ENCODE data around the gene RBL2. TPM values are rescaled to one million over a fixed set of nuclear protein-coding genes. Genes with fewer than 3 reads are reported as not detected.
"Not testable (repeated sequence)": the region's sequence is repeated elsewhere in the genome, so short reads cannot be mapped to it uniquely, and the experiment has no call there.

Gene RBL2
- 10 to 100 TPM in 11 of 12 donors, not detected in 1; 39.7 to 86.7 (median 51.2) TPM for polyA plus RNA-seq (ENCODE audit: insufficient read length in 12 of 12)
- long read RNA-seq, donor 1, partial matches to known transcripts, result 20 of 23 reads
- long read RNA-seq, donor 1, other reads (novel, unspliced or antisense), result 0 of 23 reads
- long read RNA-seq, donor 2, full-length matches to known transcripts, result 6 of 38 reads
- long read RNA-seq, donor 2, partial matches to known transcripts, result 0 of 38 reads
- long read RNA-seq, donor 2, other reads (novel, unspliced or antisense), result 32 of 38 reads
- long read RNA-seq, donor 3, result 0 reads
- long read RNA-seq, donor 4, full-length matches to known transcripts, result 1 of 1 reads
- long read RNA-seq, donor 4, partial matches to known transcripts, result 0 of 1 reads
- long read RNA-seq, donor 4, other reads (novel, unspliced or antisense), result 0 of 1 reads
- long read RNA-seq, donor 5, full-length matches to known transcripts, result 5 of 41 reads
- long read RNA-seq, donor 5, partial matches to known transcripts, result 36 of 41 reads
- long read RNA-seq, donor 5, other reads (novel, unspliced or antisense), result 0 of 41 reads
- long read RNA-seq, donor 6, full-length matches to known transcripts, result 1 of 1 reads
- long read RNA-seq, donor 6, partial matches to known transcripts, result 0 of 1 reads
- long read RNA-seq, donor 6, other reads (novel, unspliced or antisense), result 0 of 1 reads
- long read RNA-seq, donor 7, partial matches to known transcripts, result 0 of 2 reads
- long read RNA-seq, donor 7, other reads (novel, unspliced or antisense), result 0 of 2 reads
- long read RNA-seq, donor 8, full-length matches to known transcripts, result 7 of 95 reads
- long read RNA-seq, donor 8, partial matches to known transcripts, result 72 of 95 reads
- long read RNA-seq, donor 8, other reads (novel, unspliced or antisense), result 16 of 95 reads
- long read RNA-seq, donor 9, partial matches to known transcripts, result 5 of 6 reads
- long read RNA-seq, donor 9, other reads (novel, unspliced or antisense), result 0 of 6 reads
- long read RNA-seq, donor 10, full-length matches to known transcripts, result 2 of 13 reads
- long read RNA-seq, donor 10, partial matches to known transcripts, result 11 of 13 reads
- long read RNA-seq, donor 10, other reads (novel, unspliced or antisense), result 0 of 13 reads
- long read RNA-seq, donor 11, full-length matches to known transcripts, result 1 of 6 reads
- long read RNA-seq, donor 11, partial matches to known transcripts, result 5 of 6 reads
- long read RNA-seq, donor 11, other reads (novel, unspliced or antisense), result 0 of 6 reads

GRCh38 chr16:53434377-53435065 is at the start of gene RBL2:
Gene RBL2 (plus strand): TSS chr16:53434471. CDS start chr16:53434557, 86 bp downstream.
- DNase-seq, result peak; percentile 84

GRCh38 chr16:53384610-53385009 is 49.7 kb upstream of the RBL2 start:
- not testable (repeated sequence) for DNase-seq

- no peak for DNase-seq
Observed at GRCh38 chr16:53404959-53405358, 29.3 kb upstream of the RBL2 start.

- no peak for DNase-seq
Observed at GRCh38 chr16:53412549-53412948, 21.7 kb upstream of the RBL2 start.

GRCh38 chr16:53413864-53414263 is 20.4 kb upstream of the RBL2 start:
- no peak for DNase-seq

GRCh38 chr16:53414381-53414780 is 19.9 kb upstream of the RBL2 start:
- DNase-seq, result no peak

GRCh38 chr16:53415504-53415903 is 18.8 kb upstream of the RBL2 start:
- DNase-seq, result no peak

GRCh38 chr16:53417011-53417410 is 17.3 kb upstream of the RBL2 start:
- DNase-seq, result no peak

GRCh38 chr16:53417976-53418375 is 16.3 kb upstream of the RBL2 start:
- DNase-seq, result no peak

GRCh38 chr16:53419383-53419709 is 14.9 kb upstream of the RBL2 start:
- not testable (repeated sequence) for DNase-seq

- DNase-seq, result no peak
Observed at GRCh38 chr16:53421248-53421647, 13.0 kb upstream of the RBL2 start.

- DNase-seq, result not testable (repeated sequence)
Observed at GRCh38 chr16:53423968-53424367, 10.3 kb upstream of the RBL2 start.

GRCh38 chr16:53428681-53429080 is 5.6 kb upstream of the RBL2 start:
- DNase-seq, result no peak

- DNase-seq, result no peak
Observed at GRCh38 chr16:53429221-53429943, 4.9 kb upstream of the RBL2 start.

- no peak for DNase-seq
Observed at GRCh38 chr16:53430363-53430762, 3.9 kb upstream of the RBL2 start.

GRCh38 chr16:53433509-53433908 is 762 bp upstream of the RBL2 start:
- no peak for DNase-seq

- no peak for DNase-seq
Observed at GRCh38 chr16:53433930-53434376, 318 bp upstream of the RBL2 start.

- DNase-seq, result peak; percentile 84
Observed at GRCh38 chr16:53435066-53435688, 906 bp downstream of the RBL2 start.

- no peak for DNase-seq
Observed at GRCh38 chr16:53440125-53440524, 5.9 kb downstream of the RBL2 start.

GRCh38 chr16:53445534-53445933 is 11.3 kb downstream of the RBL2 start:
- DNase-seq, result no peak
